HCT116 (cell line): Measurements from ENCODE around the gene DNMT3A. TPM values are rescaled to one million over a fixed set of nuclear protein-coding genes. Genes with fewer than 3 reads are reported as not detected.

Source experiments
- ATAC-seq: fragments of 200-7000 bp; cut with Tn5 transposase; 2 replicates; pipeline ENCODE4 v1.9.1; 2020; ENCODE audit warnings: mild to moderate bottlenecking, moderate library complexity
- BruUV-seq: library from RNA; stranded (reverse); fragments of 400-500 nt; replicated peaks from 2 replicates; lab custom pipeline; 2021; lab: Mats Ljungman, UMichigan
- CTCF ChIA-PET: fragments of 300-600 bp; sonication (Branson Sonifier 250); formaldehyde crosslinking; loops from one replicate; lab custom pipeline; 2021; ENCODE audit warnings: antibody characterized with exemption; lab: Charles Lee
- POLR2A ChIA-PET: fragments of 300-600, 350-600 bp; sonication (Branson Sonifier 250); formaldehyde crosslinking; loops from one replicate; lab custom pipeline; 2021; ENCODE audit warnings: antibody characterized with exemption; lab: Charles Lee
- RAD21 ChIA-PET, 2 experiments: fragments of 300-600 bp; sonication (Branson Sonifier 250); formaldehyde crosslinking; loops; one replicate each; lab custom pipeline; 2023; ENCODE audit warnings: low total read pairs in 2 of 2; ENCODE audit not compliant: uncharacterized antibody in 2 of 2, unreplicated experiment in 2 of 2, low non-redundant PET in 1 of 2; lab: Charles Lee
- DNase-seq: peaks from one replicate; pipeline ENCODE4 v3.0.0-alpha.2; 2010; ENCODE audit warnings: low read depth, low spot score
- H2AFZ ChIP-seq: fragments of 200-600 bp; shearing (Covaris generic), sonication (generic); 2 replicates; pipeline ENCODE4 v1.6.1; 2017; ENCODE audit warnings: low read depth, mixed run types, mixed read lengths, antibody characterized with exemption, low read length; ENCODE audit not compliant: poor library complexity, severe bottlenecking
- H3K27ac ChIP-seq: 2 replicates; pipeline ENCODE4 v1.5.1; 2012; ENCODE audit warnings: low read depth, low read length
- H3K27me3 ChIP-seq: fragments of 200-600 bp; sonication (generic); 2 replicates; pipeline ENCODE4 v1.6.1; 2016; ENCODE audit warnings: mixed run types, low read length, mixed read lengths; ENCODE audit not compliant: insufficient read depth
- H3K36me3 ChIP-seq, 2 experiments: fragments of 200-500 bp in 1 of 2; fragments of 200-600 bp in 1 of 2; sonication (Bioruptor generic) in 1 of 2; sonication (generic) in 1 of 2; 2 replicates each; pipeline versions ENCODE4 v1.5.1 to v1.6.1; 2014 to 2016; ENCODE audit warnings: low read length in 2 of 2, inconsistent platforms in 1 of 2, mixed read lengths in 1 of 2, mixed run types in 1 of 2; ENCODE audit not compliant: insufficient read depth in 2 of 2, control insufficient read depth in 1 of 2
- H3K4me1 ChIP-seq, 2 experiments: fragments of 200-600 bp in 1 of 2; sonication (generic) in 1 of 2; 2 replicates each; pipeline versions ENCODE4 v1.5.1 to v1.6.1; 2012 to 2017; ENCODE audit warnings: low read length in 2 of 2, inconsistent platforms in 1 of 2, mild to moderate bottlenecking in 1 of 2, mixed read lengths in 1 of 2, mixed run types in 1 of 2, moderate library complexity in 1 of 2; ENCODE audit not compliant: insufficient read depth in 2 of 2, control insufficient read depth in 1 of 2
- H3K4me2 ChIP-seq: fragments of 200-600 bp; sonication (generic); 2 replicates; pipeline ENCODE4 v1.6.1; 2017; ENCODE audit warnings: mixed run types, low read length, mixed read lengths
- H3K4me3 ChIP-seq, 2 experiments: fragments of 200-600 bp in 1 of 2; sonication (generic) in 1 of 2; replicated peaks in 1 of 2; 2 replicates each; pipeline ENCODE4 v1.5.1; 2011 to 2016; ENCODE audit warnings: low read length in 2 of 2, control low read depth in 1 of 2, low read depth in 1 of 2, mild to moderate bottlenecking in 1 of 2, mixed read lengths in 1 of 2, mixed run types in 1 of 2
- H3K79me2 ChIP-seq: fragments of 200-600 bp; sonication (generic); 2 replicates; pipeline ENCODE4 v1.6.1; 2017; ENCODE audit warnings: mild to moderate bottlenecking, mixed run types, low read length, moderate library complexity, mixed read lengths; ENCODE audit not compliant: insufficient read depth
- H3K9ac ChIP-seq: fragments of 200-600 bp; sonication (generic); 2 replicates; pipeline ENCODE4 v1.6.1; 2016; ENCODE audit warnings: low read length, mixed read lengths
- H3K9me2 ChIP-seq: fragments of 200-600 bp; sonication (generic), shearing (Covaris generic); 2 replicates; pipeline ENCODE4 v1.6.1; 2017; ENCODE audit warnings: mixed run types, mild to moderate bottlenecking, moderate library complexity; ENCODE audit not compliant: insufficient read depth
- H3K9me3 ChIP-seq, 2 experiments: fragments of 200-500 bp in 1 of 2; fragments of 200-600 bp in 1 of 2; sonication (Bioruptor generic) in 1 of 2; sonication (generic) in 1 of 2; 2 replicates each; pipeline ENCODE4 v1.6.1; 2014 to 2017; ENCODE audit warnings: low read length in 2 of 2, mixed read lengths in 2 of 2, inconsistent platforms in 1 of 2, low read depth in 1 of 2, mild to moderate bottlenecking in 1 of 2, mixed run types in 1 of 2, moderate library complexity in 1 of 2; ENCODE audit not compliant: control insufficient read depth in 1 of 2, insufficient read depth in 1 of 2
- H4K20me1 ChIP-seq: fragments of 200-600 bp; sonication (generic), shearing (Covaris generic); 2 replicates; pipeline ENCODE4 v1.6.1; 2017; ENCODE audit warnings: mixed run types, mild to moderate bottlenecking, moderate library complexity; ENCODE audit not compliant: insufficient read depth
- CBX3 ChIP-seq: IDR thresholded peaks from 2 replicates; pipeline ENCODE4 v1.6.1; 2012; ENCODE audit warnings: low read depth
- CEBPB ChIP-seq: IDR thresholded peaks from 2 replicates; pipeline ENCODE4 v1.6.1; 2012; ENCODE audit warnings: low read depth
- ELF1 ChIP-seq: IDR thresholded peaks from 2 replicates; pipeline ENCODE4 v1.6.1; 2012; ENCODE audit warnings: low read depth, borderline replicate concordance
- EZH2 ChIP-seq: fragments of 200-600 bp; sonication (generic); IDR thresholded peaks from 2 replicates; pipeline ENCODE4 v1.6.1; 2017; ENCODE audit warnings: antibody characterized with exemption, mixed run types
- EZH2phosphoT487 ChIP-seq: fragments of 200-600 bp; IDR thresholded peaks from 2 replicates; pipeline ENCODE4 v1.6.1; 2018; ENCODE audit warnings: antibody characterized with exemption, borderline replicate concordance
- FOSL1 ChIP-seq: IDR thresholded peaks from 2 replicates; pipeline ENCODE4 v1.6.1; 2012; ENCODE audit warnings: low read depth
- POLR2A ChIP-seq: IDR thresholded peaks from 2 replicates; pipeline ENCODE4 v1.7.0; 2011; ENCODE audit warnings: borderline replicate concordance; ENCODE audit not compliant: insufficient read depth, insufficient read length; ENCODE audit errors: extremely low read depth
- POLR2AphosphoS5 ChIP-seq: IDR thresholded peaks from 2 replicates; pipeline ENCODE4 v1.6.1; 2011; ENCODE audit warnings: mild to moderate bottlenecking, low read depth, low read length, moderate library complexity
- RAD21 ChIP-seq: IDR thresholded peaks from 2 replicates; pipeline ENCODE4 v1.6.1; 2012; ENCODE audit warnings: low read depth, mild to moderate bottlenecking
- SP1 ChIP-seq: IDR thresholded peaks from 2 replicates; pipeline ENCODE4 v1.6.1; 2012; ENCODE audit warnings: low read depth
- SRF ChIP-seq: IDR thresholded peaks from 2 replicates; pipeline ENCODE4 v1.6.1; 2012; ENCODE audit warnings: low read depth
- TCF7L2 ChIP-seq: IDR thresholded peaks from 2 replicates; pipeline ENCODE4 v1.7.0; 2011; ENCODE audit warnings: borderline replicate concordance, inconsistent platforms; ENCODE audit not compliant: insufficient read depth, insufficient read length; ENCODE audit errors: extremely low read depth
- YY1 ChIP-seq: IDR thresholded peaks from 2 replicates; pipeline ENCODE4 v1.6.1; 2011; ENCODE audit warnings: low read length, low read depth, moderate library complexity, mild to moderate bottlenecking; ENCODE audit not compliant: insufficient replicate concordance; ENCODE audit errors: extremely low read depth
- ZFX ChIP-seq: fragments of 450-650 bp; IDR thresholded peaks from 2 replicates; pipeline ENCODE4 v1.6.1; 2017
- ZNF274 ChIP-seq: fragments of 200-500 bp; sonication (Bioruptor generic); IDR thresholded peaks from 2 replicates; pipeline ENCODE4 v1.6.1; 2014; ENCODE audit warnings: mild to moderate bottlenecking, low read depth, low read length, inconsistent platforms
- intact Hi-C: fragments of 100-400 bp; cut with micrococcal nuclease; formaldehyde crosslinking; loops from 2 replicates; pipeline ENCODE4 v1.10.0; 2022
- total RNA-seq: library from RNA; stranded (reverse); gene quantifications from one replicate; pipeline ENCODE4 v1.2.1, GENCODE V29; 2021; ENCODE audit not compliant: unreplicated experiment
- TF ChIP-seq, protein P1 (sequence below): IDR thresholded peaks from 2 replicates; pipeline ENCODE4 v1.6.1; 2012
- TF ChIP-seq, protein P2 (sequence below): IDR thresholded peaks from 2 replicates; pipeline ENCODE4 v1.6.1; 2012
- TF ChIP-seq, protein P3 (sequence below): IDR thresholded peaks from 2 replicates; pipeline ENCODE4 v1.6.1; 2012; ENCODE audit warnings: low read depth

DNMT3A gene
- total RNA-seq, 1 experiment from 2014 or later: 14.3 TPM

DNA sequence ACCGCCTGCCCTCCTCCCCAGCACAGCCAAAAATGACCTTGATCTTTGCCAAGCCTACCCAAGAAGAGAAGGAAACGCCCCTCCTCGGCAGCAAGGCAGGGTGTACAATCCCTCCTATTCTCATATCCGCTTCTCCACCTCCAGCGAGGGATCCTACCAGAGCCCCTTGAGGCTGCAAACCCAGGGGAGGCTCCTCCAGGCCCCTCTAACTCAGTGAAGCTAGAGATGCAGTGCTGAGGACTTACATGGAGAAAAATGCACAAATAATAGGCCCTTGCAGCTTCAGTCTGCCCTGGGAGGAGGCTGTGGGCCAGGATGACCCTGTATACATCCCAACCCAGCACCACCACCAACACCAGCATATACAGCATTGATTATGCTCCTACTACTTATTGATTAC lies 126.5 kb downstream of the DNMT3A start:
- ATAC-seq: no peak
- H3K79me2 ChIP-seq: no peaks in the 10 kb centered on the region
- POLR2A ChIA-PET: no interaction called here
- intact Hi-C loops: no loop called here
- H3K36me3 ChIP-seq: no peaks in the 10 kb centered on the region
- no peaks in the 10 kb centered on the region for H3K9me3 ChIP-seq
- RAD21 ChIA-PET: no interaction called here
- no peak overlapping the region for H3K27ac ChIP-seq
- H3K4me3 ChIP-seq: no peak overlapping the region
- H3K9me2 ChIP-seq: no peaks in the 10 kb centered on the region
- H3K9ac ChIP-seq: no peak overlapping the region
- TF ChIP-seq ZNF274: no peak
- TF ChIP-seq POLR2AphosphoS5: no peak
- TF ChIP-seq CEBPB: no peak
- TF ChIP-seq, protein P1, sequence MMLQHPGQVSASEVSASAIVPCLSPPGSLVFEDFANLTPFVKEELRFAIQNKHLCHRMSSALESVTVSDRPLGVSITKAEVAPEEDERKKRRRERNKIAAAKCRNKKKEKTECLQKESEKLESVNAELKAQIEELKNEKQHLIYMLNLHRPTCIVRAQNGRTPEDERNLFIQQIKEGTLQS: no peak
- TF ChIP-seq FOSL1: no peak
- no peak for TF ChIP-seq ZFX
- TF ChIP-seq TCF7L2: no peak
- TF ChIP-seq EZH2phosphoT487: no peak
- TF ChIP-seq POLR2A: no peak
- H2AFZ ChIP-seq: no peak overlapping the region
- H3K27me3 ChIP-seq: no peaks in the 10 kb centered on the region
- no peaks in the 10 kb centered on the region for H4K20me1 ChIP-seq
- BruUV-seq: no TSS peak
- H3K4me2 ChIP-seq: no peak overlapping the region
- CTCF ChIA-PET: interaction anchor here (1.3 kb wide), 1 partner anchor 14 kb away, joined by 3 read pairs; no protein-coding TSS in a partner anchor
- no peaks in the 10 kb centered on the region for H3K4me1 ChIP-seq
- no peak for DNase-seq

DNA sequence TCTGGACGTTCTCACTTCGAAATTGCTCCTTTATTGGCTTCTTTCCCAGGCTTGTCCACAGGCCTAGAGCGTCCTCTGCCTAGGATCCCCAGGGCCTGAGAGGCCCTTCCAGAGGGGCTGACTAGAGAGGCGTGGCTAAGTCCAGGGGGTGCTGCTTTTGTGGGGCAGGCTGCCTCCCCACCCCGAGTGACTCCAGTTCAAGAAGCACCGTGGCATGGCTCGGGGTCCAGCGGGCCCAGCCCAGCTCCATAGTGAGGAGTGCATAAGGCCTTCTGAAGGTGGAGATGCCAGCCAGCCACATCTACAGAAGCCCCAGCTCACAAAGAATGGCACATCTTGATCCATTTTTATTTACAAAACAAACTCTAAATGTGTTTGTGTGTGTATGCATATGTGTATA lies 128.5 kb downstream of the DNMT3A start:
- Histone ChIP-seq H3K36me3 (no peaks in the 10 kb centered on the region), H3K9me2 (no peaks in the 10 kb centered on the region), H3K4me3 (no peak overlapping the region), H3K79me2 (no peaks in the 10 kb centered on the region), H3K9ac (no peak overlapping the region), H3K4me2 (no peak overlapping the region), H4K20me1 (no peaks in the 10 kb centered on the region), H2AFZ (no peak overlapping the region), H3K27me3 (no peaks in the 10 kb centered on the region), H3K4me1 (no peaks in the 10 kb centered on the region), H3K9me3 (no peaks in the 10 kb centered on the region), H3K27ac (no peak overlapping the region)
- ATAC-seq (no peak), DNase-seq (no peak)
- ChIA-PET RAD21 (no interaction called here), CTCF (no interaction called here), POLR2A (no interaction called here)
- intact Hi-C loops: no loop called here
- BruUV-seq: no TSS peak
- TF ChIP-seq YY1: no peak
- no peak for TF ChIP-seq CBX3
- no peak for TF ChIP-seq POLR2A
- TF ChIP-seq, protein P2, sequence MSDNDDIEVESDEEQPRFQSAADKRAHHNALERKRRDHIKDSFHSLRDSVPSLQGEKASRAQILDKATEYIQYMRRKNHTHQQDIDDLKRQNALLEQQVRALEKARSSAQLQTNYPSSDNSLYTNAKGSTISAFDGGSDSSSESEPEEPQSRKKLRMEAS: no peak
- no peak for TF ChIP-seq SP1
- no peak for TF ChIP-seq FOSL1
- TF ChIP-seq RAD21: no peak
- TF ChIP-seq TCF7L2: no peak
- no peak for TF ChIP-seq POLR2AphosphoS5
- no peak for TF ChIP-seq ELF1
- TF ChIP-seq CEBPB: no peak
- TF ChIP-seq, protein P1: no peak
- no peak for TF ChIP-seq ZFX
- TF ChIP-seq SRF: no peak
- TF ChIP-seq EZH2: no peak
- TF ChIP-seq, protein P3, sequence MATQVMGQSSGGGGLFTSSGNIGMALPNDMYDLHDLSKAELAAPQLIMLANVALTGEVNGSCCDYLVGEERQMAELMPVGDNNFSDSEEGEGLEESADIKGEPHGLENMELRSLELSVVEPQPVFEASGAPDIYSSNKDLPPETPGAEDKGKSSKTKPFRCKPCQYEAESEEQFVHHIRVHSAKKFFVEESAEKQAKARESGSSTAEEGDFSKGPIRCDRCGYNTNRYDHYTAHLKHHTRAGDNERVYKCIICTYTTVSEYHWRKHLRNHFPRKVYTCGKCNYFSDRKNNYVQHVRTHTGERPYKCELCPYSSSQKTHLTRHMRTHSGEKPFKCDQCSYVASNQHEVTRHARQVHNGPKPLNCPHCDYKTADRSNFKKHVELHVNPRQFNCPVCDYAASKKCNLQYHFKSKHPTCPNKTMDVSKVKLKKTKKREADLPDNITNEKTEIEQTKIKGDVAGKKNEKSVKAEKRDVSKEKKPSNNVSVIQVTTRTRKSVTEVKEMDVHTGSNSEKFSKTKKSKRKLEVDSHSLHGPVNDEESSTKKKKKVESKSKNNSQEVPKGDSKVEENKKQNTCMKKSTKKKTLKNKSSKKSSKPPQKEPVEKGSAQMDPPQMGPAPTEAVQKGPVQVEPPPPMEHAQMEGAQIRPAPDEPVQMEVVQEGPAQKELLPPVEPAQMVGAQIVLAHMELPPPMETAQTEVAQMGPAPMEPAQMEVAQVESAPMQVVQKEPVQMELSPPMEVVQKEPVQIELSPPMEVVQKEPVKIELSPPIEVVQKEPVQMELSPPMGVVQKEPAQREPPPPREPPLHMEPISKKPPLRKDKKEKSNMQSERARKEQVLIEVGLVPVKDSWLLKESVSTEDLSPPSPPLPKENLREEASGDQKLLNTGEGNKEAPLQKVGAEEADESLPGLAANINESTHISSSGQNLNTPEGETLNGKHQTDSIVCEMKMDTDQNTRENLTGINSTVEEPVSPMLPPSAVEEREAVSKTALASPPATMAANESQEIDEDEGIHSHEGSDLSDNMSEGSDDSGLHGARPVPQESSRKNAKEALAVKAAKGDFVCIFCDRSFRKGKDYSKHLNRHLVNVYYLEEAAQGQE: no peak
